Neural cell (in vitro differentiated cells): ENCODE measurements around the gene CYP27A1. TPM values are rescaled to one million over a fixed set of nuclear protein-coding genes. Genes with fewer than 3 reads are reported as not detected.

ENCODE experiments used
- H2AFZ ChIP-seq: fragments of 200-600, 300-800 bp; sonication (generic), shearing (Covaris generic); 2 replicates; pipeline ENCODE4 v1.6.0; 2014; ENCODE audit warnings: low read depth, mild to moderate bottlenecking, antibody characterized with exemption, low read length, moderate library complexity
- H3F3A ChIP-seq: fragments of 200-600 bp; shearing (Covaris generic); 2 replicates; pipeline ENCODE4 v1.6.1; 2016; ENCODE audit warnings: mild to moderate bottlenecking, moderate library complexity, mixed read lengths, antibody characterized with exemption, low read length; ENCODE audit not compliant: insufficient read depth, poor library complexity, severe bottlenecking
- H3K27ac ChIP-seq: fragments of 200-600, 300-800 bp; sonication (generic), shearing (Covaris generic); 2 replicates; pipeline ENCODE4 v1.5.1; 2014; ENCODE audit warnings: mild to moderate bottlenecking, low read length, moderate library complexity
- H3K27me3 ChIP-seq: fragments of 300-800, 200-600 bp; sonication (generic), shearing (Covaris generic); 2 replicates; pipeline ENCODE4 v1.6.0; 2014; ENCODE audit warnings: mild to moderate bottlenecking, low read depth, low read length, moderate library complexity; ENCODE audit not compliant: insufficient read depth
- H3K36me3 ChIP-seq: fragments of 300-800, 200-600 bp; sonication (generic), shearing (Covaris generic); 2 replicates; pipeline ENCODE4 v1.5.1; 2014; ENCODE audit warnings: mild to moderate bottlenecking, antibody characterized with exemption, low read length, moderate library complexity; ENCODE audit not compliant: insufficient read depth
- H3K4me2 ChIP-seq: fragments of 300-800, 200-600 bp; sonication (generic), shearing (Covaris generic); 2 replicates; pipeline ENCODE4 v1.6.0; 2014; ENCODE audit warnings: mild to moderate bottlenecking, low read length
- H3K4me3 ChIP-seq: fragments of 300-800, 200-600 bp; sonication (generic), shearing (Covaris generic); 2 replicates; pipeline ENCODE4 v1.5.1; 2014; ENCODE audit warnings: mild to moderate bottlenecking, low read length, moderate library complexity
- H3K79me2 ChIP-seq: fragments of 200-600 bp; shearing (Covaris generic); replicated peaks from 2 replicates; pipeline ENCODE4 v1.6.0; 2014; ENCODE audit warnings: mild to moderate bottlenecking, low read length, moderate library complexity; ENCODE audit not compliant: insufficient read depth
- H3K9ac ChIP-seq: fragments of 300-800, 200-600 bp; sonication (generic), shearing (Covaris generic); 2 replicates; pipeline ENCODE4 v1.6.1; 2016; ENCODE audit warnings: mild to moderate bottlenecking, low read length, mixed read lengths
- H3K9me2 ChIP-seq: fragments of 200-600 bp; shearing (Covaris generic); 2 replicates; pipeline ENCODE4 v1.6.1; 2016; ENCODE audit warnings: mild to moderate bottlenecking, low read length, mixed read lengths; ENCODE audit not compliant: insufficient read depth
- H3K9me3 ChIP-seq: fragments of 200-600, 300-800 bp; sonication (generic), shearing (Covaris generic); 2 replicates; pipeline ENCODE4 v1.6.1; 2016; ENCODE audit warnings: mild to moderate bottlenecking, mixed run types, low read length, moderate library complexity, mixed read lengths
- H4K20me1 ChIP-seq: fragments of 200-600 bp; shearing (Covaris generic); 2 replicates; pipeline ENCODE4 v1.6.1; 2016; ENCODE audit warnings: mild to moderate bottlenecking, mixed run types; ENCODE audit not compliant: insufficient read depth
- EP300 ChIP-seq: fragments of 450-650 bp; conservative IDR thresholded peaks from 2 replicates; pipeline ENCODE4 v1.6.1; 2014; ENCODE audit warnings: antibody characterized with exemption, mild to moderate bottlenecking, moderate library complexity; ENCODE audit not compliant: poor library complexity, severe bottlenecking
- EZH2 ChIP-seq: fragments of 200-600, 300-800 bp; shearing (Covaris generic), sonication (generic); IDR thresholded peaks from 2 replicates; pipeline ENCODE4 v1.6.1; 2014; ENCODE audit warnings: antibody characterized with exemption, low read length, borderline replicate concordance, mild to moderate bottlenecking; ENCODE audit not compliant: insufficient read depth, poor library complexity, severe bottlenecking
- MXI1 ChIP-seq: fragments of 450-650 bp; conservative IDR thresholded peaks from 2 replicates; pipeline ENCODE4 v1.6.1; 2014; ENCODE audit warnings: antibody characterized with exemption, mild to moderate bottlenecking; ENCODE audit not compliant: poor library complexity, severe bottlenecking
- POLR2AphosphoS5 ChIP-seq: IDR thresholded peaks from 2 replicates; pipeline ENCODE4 v1.6.1; 2012
- RAD21 ChIP-seq: fragments of 450-650 bp; conservative IDR thresholded peaks from 2 replicates; pipeline ENCODE4 v1.6.1; 2014; ENCODE audit warnings: antibody characterized with exemption, mild to moderate bottlenecking, moderate library complexity
- REST ChIP-seq: IDR thresholded peaks from 2 replicates; pipeline ENCODE4 v1.6.1; 2012; ENCODE audit warnings: borderline replicate concordance
- SMC3 ChIP-seq: fragments of 450-650 bp; conservative IDR thresholded peaks from 2 replicates; pipeline ENCODE4 v1.6.1; 2014; ENCODE audit warnings: antibody characterized with exemption, mild to moderate bottlenecking, moderate library complexity; ENCODE audit not compliant: poor library complexity
- TAF1 ChIP-seq: IDR thresholded peaks from 2 replicates; pipeline ENCODE4 v1.6.1; 2012; ENCODE audit warnings: low read depth
- polyA minus RNA-seq: library from RNA; depleted of rRNA, polyadenylated mRNA; stranded (reverse); fragments of >200 nt; gene quantifications from 2 replicates; pipeline ENCODE4 v1.2.3, GENCODE V29; 2014
- polyA plus RNA-seq: library from polyadenylated mRNA; depleted of rRNA; stranded (reverse); fragments of >200 nt; gene quantifications from 2 replicates; pipeline ENCODE4 v1.2.3, GENCODE V29; 2014
- TF ChIP-seq, protein P1 (sequence below): fragments of 450-650 bp; IDR thresholded peaks from 2 replicates; pipeline ENCODE4 v1.5.1; 2014; ENCODE audit warnings: antibody characterized with exemption, mild to moderate bottlenecking, moderate library complexity; ENCODE audit not compliant: poor library complexity, severe bottlenecking

Gene CYP27A1
- polyA plus RNA-seq = 0.90 TPM in 1 of 2 replicates, not detected in the other
- polyA minus RNA-seq = not detected in 2 replicates

- Histone ChIP-seq H3K36me3 (no peaks in the 10 kb centered on the region), H3K4me2 (no peak within 1 kb of the TSS), H4K20me1 (no peaks in the 10 kb centered on the region), H3F3A (no peaks in the 10 kb centered on the region), H3K4me3 (peak within 1 kb of the TSS; percentile 49), H3K9me3 (no peaks in the 10 kb centered on the region), H3K27ac (no peak within 1 kb of the TSS), H3K27me3 (peaks cover 25% of the 10 kb centered on the region), H3K9ac (no peak within 1 kb of the TSS), H2AFZ (no peak within 1 kb of the TSS), H3K9me2 (no peaks in the 10 kb centered on the region), H3K79me2 (no peaks in the 10 kb centered on the region)
- TF ChIP-seq EZH2 (no peak), POLR2AphosphoS5 (no peak), RAD21 (no peak), SMC3 (no peak), MXI1 (no peak), REST (no peak), TAF1 (no peak), EP300 (no peak)
- TF ChIP-seq, protein P1, sequence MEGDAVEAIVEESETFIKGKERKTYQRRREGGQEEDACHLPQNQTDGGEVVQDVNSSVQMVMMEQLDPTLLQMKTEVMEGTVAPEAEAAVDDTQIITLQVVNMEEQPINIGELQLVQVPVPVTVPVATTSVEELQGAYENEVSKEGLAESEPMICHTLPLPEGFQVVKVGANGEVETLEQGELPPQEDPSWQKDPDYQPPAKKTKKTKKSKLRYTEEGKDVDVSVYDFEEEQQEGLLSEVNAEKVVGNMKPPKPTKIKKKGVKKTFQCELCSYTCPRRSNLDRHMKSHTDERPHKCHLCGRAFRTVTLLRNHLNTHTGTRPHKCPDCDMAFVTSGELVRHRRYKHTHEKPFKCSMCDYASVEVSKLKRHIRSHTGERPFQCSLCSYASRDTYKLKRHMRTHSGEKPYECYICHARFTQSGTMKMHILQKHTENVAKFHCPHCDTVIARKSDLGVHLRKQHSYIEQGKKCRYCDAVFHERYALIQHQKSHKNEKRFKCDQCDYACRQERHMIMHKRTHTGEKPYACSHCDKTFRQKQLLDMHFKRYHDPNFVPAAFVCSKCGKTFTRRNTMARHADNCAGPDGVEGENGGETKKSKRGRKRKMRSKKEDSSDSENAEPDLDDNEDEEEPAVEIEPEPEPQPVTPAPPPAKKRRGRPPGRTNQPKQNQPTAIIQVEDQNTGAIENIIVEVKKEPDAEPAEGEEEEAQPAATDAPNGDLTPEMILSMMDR = no peak
Observed at GRCh38 chr2:218781691-218782527, at the start of gene CYP27A1. TSS of gene CYP27A1 (plus strand) at chr2:218782147. CDS start at chr2:218782183, 36 bp downstream.

DNA sequence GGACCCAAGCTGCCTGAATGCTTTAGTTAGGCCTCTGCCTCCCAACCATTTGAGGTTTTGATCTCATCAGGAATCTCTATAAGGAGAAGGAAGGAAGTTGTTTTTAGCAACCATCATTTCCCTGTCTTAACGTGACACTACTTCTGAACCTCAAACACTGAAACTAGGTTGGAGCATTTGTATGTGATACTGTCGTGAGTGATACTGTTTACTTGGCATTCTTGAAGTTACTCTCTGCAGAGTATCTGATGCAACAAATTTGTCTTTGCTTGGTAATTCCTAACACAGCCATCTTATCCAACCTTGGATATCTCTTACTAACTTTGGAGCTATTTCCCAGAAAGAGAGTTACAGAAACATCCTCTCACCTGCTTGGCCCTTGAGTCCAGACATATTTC, 49.2 kb upstream of the CYP27A1 start:
- H3K36me3 ChIP-seq = no peaks in the 10 kb centered on the region
- TF ChIP-seq SMC3 = no peak
- no peak for TF ChIP-seq TAF1
- TF ChIP-seq RAD21 = no peak
- no peak for TF ChIP-seq EP300
- TF ChIP-seq, protein P1 = no peak
- no peak overlapping the region for H3K4me3 ChIP-seq
- H3K4me2 ChIP-seq = no peak overlapping the region
- H3K9me2 ChIP-seq = no peaks in the 10 kb centered on the region
- no peaks in the 10 kb centered on the region for H3K9me3 ChIP-seq
- H3K27ac ChIP-seq = no peak overlapping the region
- H3K9ac ChIP-seq = no peak overlapping the region
- no peaks in the 10 kb centered on the region for H3K27me3 ChIP-seq
- no peaks in the 10 kb centered on the region for H3F3A ChIP-seq
- no peaks in the 10 kb centered on the region for H3K79me2 ChIP-seq
- no peaks in the 10 kb centered on the region for H4K20me1 ChIP-seq
- no peak overlapping the region for H2AFZ ChIP-seq
